GM12878 (cell line): ENCODE measurements around the gene CPNE5. TPM values are rescaled to one million over a fixed set of nuclear protein-coding genes. Genes with fewer than 3 reads are reported as not detected.

Source experiments
- ATAC-seq: fragments of 200-7000 bp; cut with Tn5 transposase; 3 replicates; pipeline ENCODE4 v1.9.1; 2020; ENCODE audit warnings: mild to moderate bottlenecking, moderate library complexity
- BruUV-seq: library from RNA; stranded (reverse); fragments of 400-500 nt; replicated peaks from 2 replicates; lab custom pipeline; 2021; lab: Mats Ljungman, UMichigan
- CTCF ChIA-PET: fragments of 300-600 bp; sonication (Branson Sonifier 250); formaldehyde crosslinking; extraction: SDS; loops from one replicate; lab custom pipeline; 2021; ENCODE audit warnings: inconsistent platforms; lab: Yijun Ruan, JAX
- POLR2A ChIA-PET: fragments of 350-600 bp; formaldehyde crosslinking; extraction: SDS; loops from one replicate; lab custom pipeline; 2021; ENCODE audit warnings: inconsistent platforms; lab: Charles Lee
- RAD21 ChIA-PET: fragments of 300-600 bp; sonication (Branson Sonifier 250); formaldehyde crosslinking; loops from one replicate; lab custom pipeline; 2023; ENCODE audit warnings: antibody characterized with exemption; ENCODE audit not compliant: unreplicated experiment; lab: Charles Lee
- SMC1A ChIA-PET: fragments of 300-600 bp; sonication (Branson Sonifier 250); formaldehyde crosslinking; loops from one replicate; lab custom pipeline; 2023; ENCODE audit not compliant: unreplicated experiment, uncharacterized antibody; lab: Charles Lee
- DNase-seq: peaks from one replicate; pipeline ENCODE4 v3.0.0-alpha.2; 2011; ENCODE audit warnings: low read depth, low spot score
- FAIRE-seq: peaks from 3 replicates; lab custom pipeline; 2011; peaks lifted over from hg19 to GRCh38; lab: Jason Lieb, UNC
- H2AFZ ChIP-seq: 2 replicates; pipeline ENCODE4 v1.6.0; 2011; ENCODE audit warnings: low read depth, low read length, control low read depth; ENCODE audit not compliant: control insufficient read depth
- H3K27ac ChIP-seq: 2 replicates; pipeline ENCODE4 v1.5.1; 2011; ENCODE audit warnings: control low read depth; ENCODE audit not compliant: control insufficient read depth, insufficient read depth
- H3K27me3 ChIP-seq, 2 experiments: replicated peaks in 1 of 2; 2 replicates each; pipeline versions ENCODE4 v1.6.0 to v1.6.1; 2011; ENCODE audit warnings: low read length in 1 of 2; ENCODE audit not compliant: control insufficient read depth in 2 of 2, insufficient read depth in 2 of 2
- H3K36me3 ChIP-seq, 2 experiments: 2 replicates each; pipeline ENCODE4 v1.5.1; 2011; ENCODE audit warnings: low read length in 1 of 2; ENCODE audit not compliant: control insufficient read depth in 2 of 2, insufficient read depth in 2 of 2
- H3K4me1 ChIP-seq: 2 replicates; pipeline ENCODE4 v1.6.1; 2011; ENCODE audit warnings: mild to moderate bottlenecking, low read length, moderate library complexity, mixed read lengths; ENCODE audit not compliant: control insufficient read depth, insufficient read depth
- H3K4me2 ChIP-seq: 2 replicates; pipeline ENCODE4 v1.6.0; 2011; ENCODE audit warnings: control low read depth; ENCODE audit not compliant: control insufficient read depth, insufficient read depth
- H3K4me3 ChIP-seq: fragments of 200-600 bp; sonication (generic); 2 replicates; pipeline ENCODE4 v1.5.1; 2016
- H3K79me2 ChIP-seq: 2 replicates; pipeline ENCODE4 v1.6.0; 2011; ENCODE audit warnings: low read length; ENCODE audit not compliant: control insufficient read depth, insufficient read depth
- H3K9ac ChIP-seq: 2 replicates; pipeline ENCODE4 v1.8.0; 2011; ENCODE audit warnings: low read length, control low read depth, mixed read lengths; ENCODE audit not compliant: control insufficient read depth, insufficient read depth
- H3K9me3 ChIP-seq: replicated peaks from 3 replicates; pipeline ENCODE4 v1.5.1; 2011; ENCODE audit warnings: mild to moderate bottlenecking, low read length; ENCODE audit not compliant: control insufficient read depth, insufficient read depth
- H4K20me1 ChIP-seq: 2 replicates; pipeline ENCODE4 v1.6.0; 2011; ENCODE audit not compliant: control insufficient read depth, insufficient read depth
- ATF2 ChIP-seq: IDR thresholded peaks from 2 replicates; pipeline ENCODE4 v1.6.1; 2012; ENCODE audit warnings: low read length, inconsistent platforms
- BACH1 ChIP-seq: fragments of 450-650 bp; IDR thresholded peaks from 2 replicates; pipeline ENCODE4 v1.6.1; 2017; ENCODE audit warnings: mild to moderate bottlenecking, borderline replicate concordance
- CHD1 ChIP-seq: IDR thresholded peaks from 2 replicates; pipeline ENCODE4 v1.6.1; 2012; ENCODE audit warnings: low read depth, low read length, improper control_type of control experiment
- CHD4 ChIP-seq: fragments of 200-600 bp; sonication (generic); IDR thresholded peaks from 2 replicates; pipeline ENCODE4 v1.6.1; 2016; ENCODE audit warnings: mild to moderate bottlenecking
- DPF2 ChIP-seq: fragments of 450-650 bp; IDR thresholded peaks from 2 replicates; pipeline ENCODE4 v1.6.1; 2017; ENCODE audit warnings: mild to moderate bottlenecking
- GATAD2B ChIP-seq: fragments of 450-650 bp; conservative IDR thresholded peaks from 2 replicates; pipeline ENCODE4 v1.6.1; 2017; ENCODE audit warnings: low read depth, mild to moderate bottlenecking, moderate library complexity
- HCFC1 ChIP-seq: fragments of 150-350 bp; IDR thresholded peaks from 2 replicates; pipeline ENCODE4 v1.6.1; 2014; ENCODE audit warnings: low read length
- HSF1 ChIP-seq: fragments of 150-350 bp; IDR thresholded peaks from 2 replicates; pipeline ENCODE4 v1.6.1; 2014; ENCODE audit warnings: mild to moderate bottlenecking, low read depth, low read length
- SIX5 ChIP-seq: IDR thresholded peaks from 2 replicates; pipeline ENCODE4 v1.6.1; 2011; ENCODE audit warnings: mild to moderate bottlenecking, low read depth, low read length, moderate library complexity; ENCODE audit not compliant: severe bottlenecking
- SMAD1 ChIP-seq: fragments of 450-650 bp; IDR thresholded peaks from 2 replicates; pipeline ENCODE4 v1.6.1; 2018; ENCODE audit warnings: mild to moderate bottlenecking, low read depth; ENCODE audit not compliant: partially characterized antibody
- SMARCA5 ChIP-seq: fragments of 450-650 bp; IDR thresholded peaks from 2 replicates; pipeline ENCODE4 v1.6.1; 2017; ENCODE audit warnings: mild to moderate bottlenecking
- SUZ12 ChIP-seq: fragments of 200-600 bp; sonication (generic); IDR thresholded peaks from one replicate; pipeline ENCODE4 v1.6.1; 2018; ENCODE audit warnings: antibody characterized with exemption, mild to moderate bottlenecking; ENCODE audit not compliant: unreplicated experiment
- TARDBP ChIP-seq: IDR thresholded peaks from 2 replicates; pipeline ENCODE4 v1.6.1; 2016; ENCODE audit warnings: borderline replicate concordance
- TBL1XR1 ChIP-seq: IDR thresholded peaks from 2 replicates; pipeline ENCODE4 v1.6.1; 2012; ENCODE audit warnings: low read depth, low read length, improper control_type of control experiment
- TCF12 ChIP-seq: IDR thresholded peaks from 2 replicates; pipeline ENCODE4 v1.6.1; 2011; ENCODE audit warnings: low read depth, mild to moderate bottlenecking, low read length
- WRNIP1 ChIP-seq: IDR thresholded peaks from 2 replicates; pipeline ENCODE4 v1.6.1; 2011; ENCODE audit warnings: low read depth, low read length, improper control_type of control experiment, borderline replicate concordance
- ZNF207 ChIP-seq: fragments of 450-650 bp; IDR thresholded peaks from 2 replicates; pipeline ENCODE4 v1.6.1; 2014; ENCODE audit warnings: antibody characterized with exemption, mild to moderate bottlenecking, borderline replicate concordance
- WGBS: methylation state at CpG from one replicate; pipeline ENCODE4 v1.1.6; 2016; ENCODE audit warnings: low lambda C conversion rate; ENCODE audit not compliant: insufficient replicate concordance, insufficient coverage; ENCODE audit errors: missing lambda C conversion rate; 5-methylcytosine and 5-hydroxymethylcytosine counted together
- in situ Hi-C: fragments of 300-500 bp; cut with MboI; formaldehyde crosslinking; loops from 9 replicates; pipeline ENCODE4 v1.14.3; 2018; ENCODE audit warnings: mixed read lengths
- intact Hi-C: fragments of 100-400 bp; cut with micrococcal nuclease; formaldehyde crosslinking; loops from one replicate; pipeline ENCODE4 v1.14.2; 2022; ENCODE audit not compliant: unreplicated experiment
- polyA plus RNA-seq, 11 experiments: library from polyadenylated mRNA; depleted of rRNA in 4 of 11; unstranded in 6 of 11; stranded (reverse) in 5 of 11; fragments of >200 nt; fragmentation: Nextera tagmentation in 4 of 11; fragmentation: Illumina TruSeq in 1 of 11; extraction: Ambion mirVana in 4 of 11; extraction: Trizol in 1 of 11; gene quantifications; 1 replicate in 1 of 11; 2 replicates in 10 of 11; pipeline versions ENCODE4 v1.2.1 to v1.2.3, GENCODE V29; 2011 to 2016; ENCODE audit warnings: inconsistent platforms in 2 of 11, missing spikeins in 2 of 11, low read depth in 1 of 11
- total RNA-seq, 4 experiments: library from RNA; depleted of rRNA in 3 of 4; stranded (reverse); fragments of >200 nt in 3 of 4; fragmentation: Illumina TruSeq in 1 of 4; extraction: Trizol in 1 of 4; gene quantifications; 2 replicates each; pipeline versions ENCODE4 v1.2.1 to v1.2.3, GENCODE V29; 2013 to 2021
- TF ChIP-seq, protein P1 (sequence below): fragments of 450-650 bp; IDR thresholded peaks from 2 replicates; pipeline ENCODE4 v1.6.1; 2016; ENCODE audit warnings: mild to moderate bottlenecking, moderate library complexity, borderline replicate concordance

CPNE5 gene
- total and polyA plus RNA-seq, 10 of the 15 experiments (the other 5 are each of a cell fraction or from before 2014, with no cell fraction given): 2.4 to 39.1 (median 18.2) TPM

GRCh38 chr6:36837022-36837339 lies 2.3 kb downstream of the CPNE5 start:
- Histone ChIP-seq H3K4me2 (no peak overlapping the region), H3K36me3 (no peaks in the 10 kb centered on the region), H2AFZ (no peak overlapping the region), H3K27ac (no peak overlapping the region)
- ChIA-PET SMC1A (interaction anchor here (1.0 kb wide), 2 partner anchors 9 to 383 kb away, joined by 3 read pairs; no protein-coding TSS in a partner anchor), POLR2A (no interaction called here), CTCF (interaction anchor here (1.6 kb wide), 1 partner anchor 13 kb away, joined by 5 read pairs; no protein-coding TSS in a partner anchor)
- in situ Hi-C loops (no loop called here), intact Hi-C loops (no loop called here)
- no peak for DNase-seq
- no peak for FAIRE-seq
- no TSS peak for BruUV-seq
- TF ChIP-seq DPF2: no peak
- no peak for TF ChIP-seq SMARCA5
- TF ChIP-seq CHD1: no peak
- TF ChIP-seq HSF1: no peak
- no peak for TF ChIP-seq ZNF207
- no peak for TF ChIP-seq ATF2
- TF ChIP-seq SUZ12: no peak
- no peak for TF ChIP-seq TBL1XR1
- TF ChIP-seq SMAD1: no peak
- TF ChIP-seq HCFC1: no peak
- no peak for TF ChIP-seq SIX5
- no peak for TF ChIP-seq TARDBP
- no peak for TF ChIP-seq BACH1
- no peak for TF ChIP-seq WRNIP1
- no peak for TF ChIP-seq CHD4
- TF ChIP-seq TCF12: no peak
- no peak for TF ChIP-seq GATAD2B
- TF ChIP-seq, protein P1, sequence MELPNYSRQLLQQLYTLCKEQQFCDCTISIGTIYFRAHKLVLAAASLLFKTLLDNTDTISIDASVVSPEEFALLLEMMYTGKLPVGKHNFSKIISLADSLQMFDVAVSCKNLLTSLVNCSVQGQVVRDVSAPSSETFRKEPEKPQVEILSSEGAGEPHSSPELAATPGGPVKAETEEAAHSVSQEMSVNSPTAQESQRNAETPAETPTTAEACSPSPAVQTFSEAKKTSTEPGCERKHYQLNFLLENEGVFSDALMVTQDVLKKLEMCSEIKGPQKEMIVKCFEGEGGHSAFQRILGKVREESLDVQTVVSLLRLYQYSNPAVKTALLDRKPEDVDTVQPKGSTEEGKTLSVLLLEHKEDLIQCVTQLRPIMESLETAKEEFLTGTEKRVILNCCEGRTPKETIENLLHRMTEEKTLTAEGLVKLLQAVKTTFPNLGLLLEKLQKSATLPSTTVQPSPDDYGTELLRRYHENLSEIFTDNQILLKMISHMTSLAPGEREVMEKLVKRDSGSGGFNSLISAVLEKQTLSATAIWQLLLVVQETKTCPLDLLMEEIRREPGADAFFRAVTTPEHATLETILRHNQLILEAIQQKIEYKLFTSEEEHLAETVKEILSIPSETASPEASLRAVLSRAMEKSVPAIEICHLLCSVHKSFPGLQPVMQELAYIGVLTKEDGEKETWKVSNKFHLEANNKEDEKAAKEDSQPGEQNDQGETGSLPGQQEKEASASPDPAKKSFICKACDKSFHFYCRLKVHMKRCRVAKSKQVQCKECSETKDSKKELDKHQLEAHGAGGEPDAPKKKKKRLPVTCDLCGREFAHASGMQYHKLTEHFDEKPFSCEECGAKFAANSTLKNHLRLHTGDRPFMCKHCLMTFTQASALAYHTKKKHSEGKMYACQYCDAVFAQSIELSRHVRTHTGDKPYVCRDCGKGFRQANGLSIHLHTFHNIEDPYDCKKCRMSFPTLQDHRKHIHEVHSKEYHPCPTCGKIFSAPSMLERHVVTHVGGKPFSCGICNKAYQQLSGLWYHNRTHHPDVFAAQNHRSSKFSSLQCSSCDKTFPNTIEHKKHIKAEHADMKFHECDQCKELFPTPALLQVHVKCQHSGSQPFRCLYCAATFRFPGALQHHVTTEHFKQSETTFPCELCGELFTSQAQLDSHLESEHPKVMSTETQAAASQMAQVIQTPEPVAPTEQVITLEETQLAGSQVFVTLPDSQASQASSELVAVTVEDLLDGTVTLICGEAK: no peak
- TF ChIP-seq, all 136 proteins: peak for 0
- 92% methylated on average over 2 of the region's 2 CpGs for WGBS
- RAD21 ChIA-PET: no interaction called here
- peaks cover 4 to 17% of the 10 kb centered on the region in 2 experiments; a peak in 3 of 4 replicates for H3K27me3 ChIP-seq
- H4K20me1 ChIP-seq: no peaks in the 10 kb centered on the region
- H3K9me3 ChIP-seq: no peaks in the 10 kb centered on the region; the same call in 2 of the 3 replicates
- H3K4me3 ChIP-seq: no peak overlapping the region
- 0 out of 2 replicates have a peak, but pooled peaks cover 4% of the 10 kb centered on the region for H3K4me1 ChIP-seq
- H3K79me2 ChIP-seq: no peaks in the 10 kb centered on the region
- no peak for ATAC-seq
- no peak overlapping the region for H3K9ac ChIP-seq
